Measurements from ENCODE around the gene RPS6KL1.

RPS6KL1 gene

GRCh38 chr14:74949191-74949601 lies 26.1 kb upstream of the RPS6KL1 start:
- no peak for ATAC-seq (ENCODE audit: insufficient read depth, low read depth)
- no peaks in the 10 kb centered on the region for H3K9me3 ChIP-seq (ENCODE audit: insufficient read depth, low read length, severe bottlenecking)
- TF ChIP-seq EZH2 (IDR thresholded peaks at IDR 0.05; ENCODE audit: borderline replicate concordance, low read depth, low read length, severe bottlenecking): no peak
- TF ChIP-seq CTCF (IDR thresholded peaks at IDR 0.05; ENCODE audit: borderline replicate concordance, extremely low read depth, low read length, poor library complexity, severe bottlenecking): no peak
- H3K27ac ChIP-seq (ENCODE audit: low read length): no peak overlapping the region
- no peak overlapping the region for H3K4me3 ChIP-seq (ENCODE audit: low read depth in 1 of 2, low read length in 2 of 2)
- no peak for DNase-seq
- no peaks in the 10 kb centered on the region for H3K4me1 ChIP-seq (ENCODE audit: insufficient read depth, low read length)
- no peaks in the 10 kb centered on the region for H4K20me1 ChIP-seq (ENCODE audit: insufficient read depth, low read length)
- no peak overlapping the region for H3K9ac ChIP-seq (ENCODE audit: low read depth, low read length)
- H3K4me2 ChIP-seq (ENCODE audit: insufficient read depth, low read length): no peak overlapping the region
- no peak overlapping the region for H2AFZ ChIP-seq (ENCODE audit: low read depth, low read length)
- H3K27me3 ChIP-seq (ENCODE audit: insufficient read depth, low read length, poor library complexity): no peaks in the 10 kb centered on the region
- no peaks in the 10 kb centered on the region for H3K79me2 ChIP-seq (ENCODE audit: insufficient read depth, low read length)
- no peaks in the 10 kb centered on the region for H3K36me3 ChIP-seq (ENCODE audit: insufficient read depth, low read length)

GRCh38 chr14:74948228-74949175 lies 25.4 kb upstream of the RPS6KL1 start:
- no peaks in the 10 kb centered on the region for H3K27me3 ChIP-seq (ENCODE audit: insufficient read depth, low read length, poor library complexity)
- H3K9ac ChIP-seq (ENCODE audit: low read depth, low read length): no peak overlapping the region
- no peak overlapping the region for H2AFZ ChIP-seq (ENCODE audit: low read depth, low read length)
- no peak overlapping the region for H3K4me2 ChIP-seq (ENCODE audit: insufficient read depth, low read length)
- H3K36me3 ChIP-seq (ENCODE audit: insufficient read depth, low read length): no peaks in the 10 kb centered on the region
- H3K4me3 ChIP-seq (ENCODE audit: low read depth in 1 of 2, low read length in 2 of 2): no peak overlapping the region
- ATAC-seq (ENCODE audit: insufficient read depth, low read depth): no peak
- DNase-seq: no peak
- H3K9me3 ChIP-seq (ENCODE audit: insufficient read depth, low read length, severe bottlenecking): no peaks in the 10 kb centered on the region
- H3K79me2 ChIP-seq (ENCODE audit: insufficient read depth, low read length): no peaks in the 10 kb centered on the region
- H4K20me1 ChIP-seq (ENCODE audit: insufficient read depth, low read length): no peaks in the 10 kb centered on the region
- no peaks in the 10 kb centered on the region for H3K4me1 ChIP-seq (ENCODE audit: insufficient read depth, low read length)
- no peak overlapping the region for H3K27ac ChIP-seq (ENCODE audit: low read length)
- TF ChIP-seq CTCF (IDR thresholded peaks at IDR 0.05; ENCODE audit: borderline replicate concordance, extremely low read depth, low read length, poor library complexity, severe bottlenecking): no peak

GRCh38 chr14:74947353-74948227 lies 24.5 kb upstream of the RPS6KL1 start:
- Histone ChIP-seq H3K9me3 (ENCODE audit: insufficient read depth, low read length, severe bottlenecking) (no peaks in the 10 kb centered on the region), H3K4me2 (ENCODE audit: insufficient read depth, low read length) (no peak overlapping the region), H3K9ac (ENCODE audit: low read depth, low read length) (no peak overlapping the region), H4K20me1 (ENCODE audit: insufficient read depth, low read length) (no peaks in the 10 kb centered on the region), H3K4me1 (ENCODE audit: insufficient read depth, low read length) (no peaks in the 10 kb centered on the region), H3K27me3 (ENCODE audit: insufficient read depth, low read length, poor library complexity) (no peaks in the 10 kb centered on the region), H3K79me2 (ENCODE audit: insufficient read depth, low read length) (no peaks in the 10 kb centered on the region), H3K4me3 (ENCODE audit: low read depth in 1 of 2, low read length in 2 of 2) (no peak overlapping the region), H2AFZ (ENCODE audit: low read depth, low read length) (no peak overlapping the region), H3K36me3 (ENCODE audit: insufficient read depth, low read length) (no peaks in the 10 kb centered on the region), H3K27ac (ENCODE audit: low read length) (no peak overlapping the region)
- DNase-seq (no peak), ATAC-seq (ENCODE audit: insufficient read depth, low read depth) (no peak)
- TF ChIP-seq CTCF (IDR thresholded peaks at IDR 0.05; ENCODE audit: borderline replicate concordance, extremely low read depth, low read length, poor library complexity, severe bottlenecking): no peak
- no peak for TF ChIP-seq EZH2 (IDR thresholded peaks at IDR 0.05; ENCODE audit: borderline replicate concordance, low read depth, low read length, severe bottlenecking)

Data from DND-41 (cell line).